Karpas-422 (cell line): ENCODE measurements around the gene CHPF2. TPM values are rescaled to one million over a fixed set of nuclear protein-coding genes. Genes with fewer than 3 reads are reported as not detected.

Experiments
- DNase-seq: peaks from one replicate; pipeline ENCODE4 v3.0.0-alpha.2; 2015
- H2AFZ ChIP-seq: fragments of 200-600 bp; sonication (generic); 2 replicates; pipeline ENCODE4 v1.6.1; 2014; ENCODE audit warnings: antibody characterized with exemption, low read length, mixed read lengths
- H3K27ac ChIP-seq: fragments of 200-600 bp; sonication (generic); 2 replicates; pipeline ENCODE4 v1.5.1; 2014; ENCODE audit warnings: mild to moderate bottlenecking, low read length, moderate library complexity
- H3K27me3 ChIP-seq: fragments of 200-600 bp; sonication (generic); 2 replicates; pipeline ENCODE4 v1.6.1; 2014; ENCODE audit warnings: low read length, mixed read lengths
- H3K36me3 ChIP-seq: fragments of 200-600 bp; sonication (generic); 2 replicates; pipeline ENCODE4 v1.6.1; 2014; ENCODE audit warnings: low read length, mixed read lengths; ENCODE audit not compliant: insufficient read depth
- H3K4me1 ChIP-seq: fragments of 200-600 bp; sonication (generic); 2 replicates; pipeline ENCODE4 v1.6.1; 2014; ENCODE audit warnings: mild to moderate bottlenecking, low read length, mixed read lengths
- H3K4me2 ChIP-seq: fragments of 200-600 bp; sonication (generic); 2 replicates; pipeline ENCODE4 v1.6.1; 2014; ENCODE audit warnings: low read length, low read depth, mild to moderate bottlenecking; ENCODE audit not compliant: poor library complexity, severe bottlenecking
- H3K4me3 ChIP-seq: fragments of 200-600 bp; sonication (generic); 2 replicates; pipeline ENCODE4 v1.5.1; 2014; ENCODE audit warnings: mild to moderate bottlenecking, antibody characterized with exemption, low read length, mixed read lengths
- H3K79me2 ChIP-seq: fragments of 200-600 bp; sonication (generic); 2 replicates; pipeline ENCODE4 v1.6.1; 2014; ENCODE audit warnings: mild to moderate bottlenecking, low read length, mixed read lengths
- H3K9ac ChIP-seq: fragments of 200-600 bp; sonication (generic); 2 replicates; pipeline ENCODE4 v1.6.0; 2014; ENCODE audit warnings: low read length
- H3K9me2 ChIP-seq: fragments of 200-600 bp; sonication (generic), shearing (Covaris generic); replicated peaks from 2 replicates; pipeline ENCODE4 v1.6.0; 2014; ENCODE audit warnings: mild to moderate bottlenecking, low read length, moderate library complexity; ENCODE audit not compliant: insufficient read depth
- H3K9me3 ChIP-seq: fragments of 300-700, 200-600 bp; sonication (generic); 2 replicates; pipeline ENCODE4 v1.6.1; 2014; ENCODE audit warnings: low read length, mixed read lengths
- H4K20me1 ChIP-seq: fragments of 200-600 bp; sonication (generic); 2 replicates; pipeline ENCODE4 v1.6.1; 2014; ENCODE audit warnings: mild to moderate bottlenecking, antibody characterized with exemption, low read length, low read depth; ENCODE audit not compliant: insufficient read depth
- total RNA-seq: library from RNA; depleted of rRNA; stranded (reverse); fragments of >200 nt; shearing (Covaris generic); gene quantifications from 2 replicates; pipeline ENCODE4 v1.2.3, GENCODE V29; 2014; ENCODE audit warnings: low replicate concordance

The CHPF2 gene
- total RNA-seq, 1 experiment from 2014 or later: 24.7 TPM

DNA sequence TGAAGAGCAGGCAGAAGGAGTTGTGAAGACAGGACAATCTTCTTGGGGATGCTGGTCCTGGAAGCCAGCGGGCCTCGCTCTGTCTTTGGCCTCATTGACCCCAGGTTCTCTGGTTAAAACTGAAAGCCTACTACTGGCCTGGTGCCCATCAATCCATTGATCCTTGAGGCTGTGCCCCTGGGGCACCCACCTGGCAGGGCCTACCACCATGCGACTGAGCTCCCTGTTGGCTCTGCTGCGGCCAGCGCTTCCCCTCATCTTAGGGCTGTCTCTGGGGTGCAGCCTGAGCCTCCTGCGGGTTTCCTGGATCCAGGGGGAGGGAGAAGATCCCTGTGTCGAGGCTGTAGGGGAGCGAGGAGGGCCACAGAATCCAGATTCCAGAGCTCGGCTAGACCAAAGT is 1.5 kb downstream of the CHPF2 start:
- DNase-seq: no peak
- H3K9me3 ChIP-seq: no peaks in the 10 kb centered on the region
- no peak overlapping the region for H3K27ac ChIP-seq
- H3K4me2 ChIP-seq: peak overlapping the region; percentile 77
- H2AFZ ChIP-seq: no peak overlapping the region
- H4K20me1 ChIP-seq: peaks cover 13% of the 10 kb centered on the region; the same call in 1 of the 2 replicates
- H3K9me2 ChIP-seq: no peaks in the 10 kb centered on the region
- H3K4me3 ChIP-seq: peak overlapping the region; percentile 94
- H3K36me3 ChIP-seq: no peaks in the 10 kb centered on the region
- H3K9ac ChIP-seq: peak overlapping the region; percentile 89
- H3K27me3 ChIP-seq: no peaks in the 10 kb centered on the region
- H3K79me2 ChIP-seq: peaks cover 28% of the 10 kb centered on the region
- peaks cover 20% of the 10 kb centered on the region for H3K4me1 ChIP-seq

DNA sequence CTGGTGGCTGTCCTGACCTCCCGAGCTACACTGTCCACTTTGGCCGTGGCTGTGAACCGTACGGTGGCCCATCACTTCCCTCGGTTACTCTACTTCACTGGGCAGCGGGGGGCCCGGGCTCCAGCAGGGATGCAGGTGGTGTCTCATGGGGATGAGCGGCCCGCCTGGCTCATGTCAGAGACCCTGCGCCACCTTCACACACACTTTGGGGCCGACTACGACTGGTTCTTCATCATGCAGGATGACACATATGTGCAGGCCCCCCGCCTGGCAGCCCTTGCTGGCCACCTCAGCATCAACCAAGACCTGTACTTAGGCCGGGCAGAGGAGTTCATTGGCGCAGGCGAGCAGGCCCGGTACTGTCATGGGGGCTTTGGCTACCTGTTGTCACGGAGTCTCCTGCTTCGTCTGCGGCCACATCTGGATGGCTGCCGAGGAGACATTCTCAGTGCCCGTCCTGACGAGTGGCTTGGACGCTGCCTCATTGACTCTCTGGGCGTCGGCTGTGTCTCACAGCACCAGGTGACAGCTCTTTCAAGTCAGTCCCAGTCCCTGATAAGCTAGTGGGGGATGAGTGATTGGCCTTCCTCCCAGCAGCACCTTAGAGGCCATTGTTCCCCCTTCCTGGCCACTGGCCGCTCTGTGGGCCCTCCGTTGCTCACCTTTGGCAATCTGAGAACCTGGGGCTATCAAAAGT is 3.0 kb downstream of the CHPF2 start:
- no peaks in the 10 kb centered on the region for H3K9me3 ChIP-seq
- H3K4me1 ChIP-seq: peaks cover 20% of the 10 kb centered on the region
- H3K4me3 ChIP-seq: no peak overlapping the region
- H3K27ac ChIP-seq: no peak overlapping the region
- H3K9ac ChIP-seq: no peak overlapping the region
- H2AFZ ChIP-seq: no peak overlapping the region
- H3K79me2 ChIP-seq: peaks cover 28% of the 10 kb centered on the region
- H4K20me1 ChIP-seq: peaks cover 17% of the 10 kb centered on the region; the same call in 1 of the 2 replicates
- DNase-seq: no peak
- H3K4me2 ChIP-seq: no peak overlapping the region
- H3K36me3 ChIP-seq: no peaks in the 10 kb centered on the region
- H3K27me3 ChIP-seq: no peaks in the 10 kb centered on the region
- no peaks in the 10 kb centered on the region for H3K9me2 ChIP-seq

DNA sequence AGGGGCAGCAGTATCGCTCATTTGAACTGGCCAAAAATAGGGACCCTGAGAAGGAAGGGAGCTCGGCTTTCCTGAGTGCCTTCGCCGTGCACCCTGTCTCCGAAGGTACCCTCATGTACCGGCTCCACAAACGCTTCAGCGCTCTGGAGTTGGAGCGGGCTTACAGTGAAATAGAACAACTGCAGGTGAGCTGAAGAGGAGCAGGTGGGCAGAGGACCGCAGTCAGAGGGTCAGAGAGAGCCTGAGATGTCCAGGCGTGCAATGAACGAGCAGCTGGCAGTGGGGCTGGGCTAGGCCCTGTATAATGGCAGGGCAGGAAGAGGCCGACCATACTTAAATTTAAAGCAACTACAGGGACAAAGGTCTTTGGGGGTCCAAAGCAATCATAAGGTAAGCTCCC is 4.1 kb downstream of the CHPF2 start:
- H3K9me3 ChIP-seq: no peaks in the 10 kb centered on the region
- H3K27me3 ChIP-seq: no peaks in the 10 kb centered on the region
- H2AFZ ChIP-seq: no peak overlapping the region
- peaks cover 22% of the 10 kb centered on the region; the same call in 1 of the 2 replicates for H4K20me1 ChIP-seq
- H3K9ac ChIP-seq: no peak overlapping the region
- no peak for DNase-seq
- no peak overlapping the region for H3K27ac ChIP-seq
- H3K4me1 ChIP-seq: peaks cover 16% of the 10 kb centered on the region
- H3K9me2 ChIP-seq: no peaks in the 10 kb centered on the region
- no peaks in the 10 kb centered on the region for H3K36me3 ChIP-seq
- no peak overlapping the region for H3K4me3 ChIP-seq
- H3K4me2 ChIP-seq: no peak overlapping the region
- peaks cover 28% of the 10 kb centered on the region for H3K79me2 ChIP-seq

DNA sequence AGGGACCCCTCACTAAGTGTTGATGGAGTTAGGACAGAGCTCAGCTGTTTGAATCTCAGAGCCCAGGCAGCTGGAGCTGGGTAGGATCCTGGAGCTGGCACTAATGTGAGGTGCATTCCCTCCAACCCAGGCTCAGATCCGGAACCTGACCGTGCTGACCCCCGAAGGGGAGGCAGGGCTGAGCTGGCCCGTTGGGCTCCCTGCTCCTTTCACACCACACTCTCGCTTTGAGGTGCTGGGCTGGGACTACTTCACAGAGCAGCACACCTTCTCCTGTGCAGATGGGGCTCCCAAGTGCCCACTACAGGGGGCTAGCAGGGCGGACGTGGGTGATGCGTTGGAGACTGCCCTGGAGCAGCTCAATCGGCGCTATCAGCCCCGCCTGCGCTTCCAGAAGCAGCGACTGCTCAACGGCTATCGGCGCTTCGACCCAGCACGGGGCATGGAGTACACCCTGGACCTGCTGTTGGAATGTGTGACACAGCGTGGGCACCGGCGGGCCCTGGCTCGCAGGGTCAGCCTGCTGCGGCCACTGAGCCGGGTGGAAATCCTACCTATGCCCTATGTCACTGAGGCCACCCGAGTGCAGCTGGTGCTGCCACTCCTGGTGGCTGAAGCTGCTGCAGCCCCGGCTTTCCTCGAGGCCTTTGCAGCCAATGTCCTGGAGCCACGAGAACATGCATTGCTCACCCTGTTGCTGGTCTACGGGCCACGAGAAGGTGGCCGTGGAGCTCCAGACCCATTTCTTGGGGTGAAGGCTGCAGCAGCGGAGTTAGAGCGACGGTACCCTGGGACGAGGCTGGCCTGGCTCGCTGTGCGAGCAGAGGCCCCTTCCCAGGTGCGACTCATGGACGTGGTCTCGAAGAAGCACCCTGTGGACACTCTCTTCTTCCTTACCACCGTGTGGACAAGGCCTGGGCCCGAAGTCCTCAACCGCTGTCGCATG is 5.2 kb downstream of the CHPF2 start:
- no peak overlapping the region for H2AFZ ChIP-seq
- no peak overlapping the region for H3K4me2 ChIP-seq
- H3K9me3 ChIP-seq: no peaks in the 10 kb centered on the region
- H3K27me3 ChIP-seq: no peaks in the 10 kb centered on the region
- H3K79me2 ChIP-seq: peaks cover 26% of the 10 kb centered on the region
- H3K36me3 ChIP-seq: no peaks in the 10 kb centered on the region
- peaks cover 10% of the 10 kb centered on the region for H3K4me1 ChIP-seq
- no peak overlapping the region for H3K9ac ChIP-seq
- H3K27ac ChIP-seq: no peak overlapping the region
- H3K4me3 ChIP-seq: no peak overlapping the region
- H4K20me1 ChIP-seq: peaks cover 22% of the 10 kb centered on the region; the same call in 1 of the 2 replicates
- no peaks in the 10 kb centered on the region for H3K9me2 ChIP-seq
- no peak for DNase-seq

DNA sequence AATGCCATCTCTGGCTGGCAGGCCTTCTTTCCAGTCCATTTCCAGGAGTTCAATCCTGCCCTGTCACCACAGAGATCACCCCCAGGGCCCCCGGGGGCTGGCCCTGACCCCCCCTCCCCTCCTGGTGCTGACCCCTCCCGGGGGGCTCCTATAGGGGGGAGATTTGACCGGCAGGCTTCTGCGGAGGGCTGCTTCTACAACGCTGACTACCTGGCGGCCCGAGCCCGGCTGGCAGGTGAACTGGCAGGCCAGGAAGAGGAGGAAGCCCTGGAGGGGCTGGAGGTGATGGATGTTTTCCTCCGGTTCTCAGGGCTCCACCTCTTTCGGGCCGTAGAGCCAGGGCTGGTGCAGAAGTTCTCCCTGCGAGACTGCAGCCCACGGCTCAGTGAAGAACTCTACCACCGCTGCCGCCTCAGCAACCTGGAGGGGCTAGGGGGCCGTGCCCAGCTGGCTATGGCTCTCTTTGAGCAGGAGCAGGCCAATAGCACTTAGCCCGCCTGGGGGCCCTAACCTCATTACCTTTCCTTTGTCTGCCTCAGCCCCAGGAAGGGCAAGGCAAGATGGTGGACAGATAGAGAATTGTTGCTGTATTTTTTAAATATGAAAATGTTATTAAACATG is 6.0 kb downstream of the CHPF2 start:
- Histone ChIP-seq H3K9me3 (no peaks in the 10 kb centered on the region), H3K9ac (no peak overlapping the region), H3K36me3 (no peaks in the 10 kb centered on the region), H3K4me1 (peaks cover 15% of the 10 kb centered on the region), H3K4me3 (no peak overlapping the region), H4K20me1 (peaks cover 15% of the 10 kb centered on the region; the same call in 1 of the 2 replicates), H3K79me2 (peaks cover 18% of the 10 kb centered on the region), H3K4me2 (no peak overlapping the region), H3K27ac (no peak overlapping the region), H3K9me2 (no peaks in the 10 kb centered on the region), H3K27me3 (no peaks in the 10 kb centered on the region), H2AFZ (no peak overlapping the region)
- DNase-seq: no peak

DNA sequence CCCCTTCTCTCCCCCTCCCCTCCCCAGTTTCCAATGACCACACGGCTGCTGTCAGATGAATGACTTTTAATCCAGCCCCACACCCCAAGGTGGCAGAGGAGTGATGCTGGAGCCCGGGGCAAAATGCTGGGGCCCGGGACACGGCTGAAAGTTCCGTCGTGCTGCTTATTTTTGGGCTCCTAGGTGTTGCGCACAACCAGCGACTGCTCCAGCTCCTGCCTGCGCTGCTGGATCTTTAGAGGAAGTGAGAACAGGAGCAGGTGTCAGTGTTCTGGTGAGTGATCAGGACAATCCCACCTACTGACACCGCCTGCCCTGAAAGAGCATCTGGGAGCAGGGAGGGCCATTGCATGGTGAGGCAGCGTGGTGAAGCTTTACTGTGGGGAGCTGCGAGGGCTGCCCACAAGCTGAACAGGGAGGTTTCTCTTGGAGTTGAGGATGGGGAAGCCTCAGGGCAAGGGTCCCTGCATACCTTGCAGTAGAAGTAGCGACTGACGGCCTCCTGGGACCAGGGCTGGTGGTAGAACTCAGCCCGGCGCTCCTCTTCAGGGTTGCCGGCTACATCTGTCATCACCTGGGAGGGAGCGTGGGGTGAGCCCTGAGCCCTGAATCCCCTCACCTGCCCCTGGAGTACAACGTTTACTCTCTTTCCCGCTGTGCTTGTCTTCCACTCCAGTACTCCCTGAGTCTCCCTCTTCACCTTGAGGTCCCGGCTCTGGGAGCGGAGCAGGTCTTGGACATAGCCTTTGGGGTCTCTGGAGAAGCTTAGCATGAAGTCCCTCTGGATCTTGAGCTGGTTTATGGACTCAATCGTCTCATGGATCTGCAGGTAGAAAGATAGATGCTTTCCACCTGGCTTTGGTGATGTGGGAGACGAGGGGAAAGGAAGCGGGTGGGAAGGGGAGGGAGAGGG is 6.9 kb downstream of the CHPF2 start:
- Histone ChIP-seq H3K4me3 (no peak overlapping the region), H3K9ac (no peak overlapping the region), H4K20me1 (peaks cover 8% of the 10 kb centered on the region; the same call in 1 of the 2 replicates), H3K36me3 (no peaks in the 10 kb centered on the region), H2AFZ (no peak overlapping the region), H3K27ac (no peak overlapping the region), H3K27me3 (no peaks in the 10 kb centered on the region), H3K9me3 (no peaks in the 10 kb centered on the region), H3K4me2 (no peak overlapping the region), H3K4me1 (peaks cover 15% of the 10 kb centered on the region), H3K79me2 (peaks cover 10% of the 10 kb centered on the region), H3K9me2 (no peaks in the 10 kb centered on the region)
- peak; percentile 39 for DNase-seq

DNA sequence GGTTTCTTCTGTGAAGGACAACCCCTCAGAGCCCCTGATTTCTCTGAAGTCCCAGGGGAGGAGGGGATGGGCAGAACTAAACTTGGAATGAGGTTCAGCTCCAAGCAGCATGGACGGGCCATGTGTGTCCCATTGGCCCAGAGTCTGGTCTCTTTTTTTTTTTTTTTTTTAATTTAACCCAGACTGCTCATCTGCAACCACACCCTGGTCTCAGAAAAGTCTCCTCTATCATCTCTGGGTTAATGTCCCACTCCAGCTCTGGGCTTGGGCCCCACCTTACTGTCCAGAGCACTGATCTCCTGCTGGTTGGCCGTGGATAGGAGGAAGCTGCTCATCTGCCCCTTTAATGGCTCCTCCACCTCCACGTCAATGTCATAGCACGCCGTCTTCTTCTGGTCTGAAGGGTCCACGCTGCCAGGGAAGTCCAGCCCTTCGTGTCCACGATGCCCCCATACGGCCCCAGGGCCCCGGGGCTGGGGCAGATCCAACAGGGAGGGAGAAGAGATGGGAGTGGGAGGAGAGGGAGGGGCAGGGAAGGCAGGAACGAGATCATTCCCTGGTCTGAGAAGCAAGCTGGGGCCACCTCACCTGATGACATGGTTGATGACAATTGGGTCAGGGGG is 7.7 kb downstream of the CHPF2 start:
- Histone ChIP-seq H3K4me2 (no peak overlapping the region), H3K4me3 (no peak overlapping the region), H3K79me2 (peaks cover 2% of the 10 kb centered on the region; the same call in 1 of the 2 replicates), H3K9ac (no peak overlapping the region), H4K20me1 (peaks cover 8% of the 10 kb centered on the region; the same call in 1 of the 2 replicates), H3K27ac (no peak overlapping the region), H3K4me1 (peaks cover 18% of the 10 kb centered on the region), H2AFZ (no peak overlapping the region), H3K27me3 (no peaks in the 10 kb centered on the region), H3K36me3 (no peaks in the 10 kb centered on the region), H3K9me2 (no peaks in the 10 kb centered on the region), H3K9me3 (no peaks in the 10 kb centered on the region)
- peak; percentile 40 for DNase-seq
